GM12864 (cell line): ENCODE data around the gene SATB1.
"Not testable (repeated sequence)": the region's sequence is repeated elsewhere in the genome, so short reads cannot be mapped to it uniquely, and the experiment has no call there.

Source experiments
- DNase-seq: peaks from one replicate; pipeline ENCODE4 v3.0.0-alpha.2; 2011; ENCODE audit warnings: low read depth
- H3K4me3 ChIP-seq: 2 replicates; pipeline ENCODE4 v1.5.1; 2011; ENCODE audit warnings: mild to moderate bottlenecking, low read depth, low read length, control low read depth
- TF ChIP-seq, protein P1 (sequence below): IDR thresholded peaks from 2 replicates; pipeline ENCODE4 v1.5.1; 2011; ENCODE audit warnings: low read depth, mild to moderate bottlenecking, moderate library complexity, low read length, control low read depth, inconsistent platforms; ENCODE audit errors: missing control alignments

The SATB1 gene

DNA sequence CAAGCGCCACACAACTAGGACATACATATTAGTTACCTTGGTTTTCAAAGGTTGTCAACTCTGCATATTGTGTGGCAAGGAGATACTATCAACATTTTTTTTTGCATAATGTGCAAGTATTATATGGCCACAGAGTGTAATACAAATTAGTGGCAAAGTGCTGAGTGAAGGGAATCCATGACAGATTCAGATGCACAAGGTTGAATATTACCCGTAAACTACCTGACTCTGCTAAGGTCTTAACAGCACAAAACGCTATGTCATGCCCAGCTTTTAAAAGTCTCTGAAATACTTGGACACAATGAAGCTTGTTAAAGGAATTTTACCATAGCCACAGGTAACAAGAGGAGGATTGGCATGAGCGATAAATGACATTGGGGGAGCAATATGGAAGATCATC, 79.0 kb downstream of the SATB1 start:
- no peak overlapping the region for H3K4me3 ChIP-seq
- DNase-seq = no peak
- TF ChIP-seq, protein P1, sequence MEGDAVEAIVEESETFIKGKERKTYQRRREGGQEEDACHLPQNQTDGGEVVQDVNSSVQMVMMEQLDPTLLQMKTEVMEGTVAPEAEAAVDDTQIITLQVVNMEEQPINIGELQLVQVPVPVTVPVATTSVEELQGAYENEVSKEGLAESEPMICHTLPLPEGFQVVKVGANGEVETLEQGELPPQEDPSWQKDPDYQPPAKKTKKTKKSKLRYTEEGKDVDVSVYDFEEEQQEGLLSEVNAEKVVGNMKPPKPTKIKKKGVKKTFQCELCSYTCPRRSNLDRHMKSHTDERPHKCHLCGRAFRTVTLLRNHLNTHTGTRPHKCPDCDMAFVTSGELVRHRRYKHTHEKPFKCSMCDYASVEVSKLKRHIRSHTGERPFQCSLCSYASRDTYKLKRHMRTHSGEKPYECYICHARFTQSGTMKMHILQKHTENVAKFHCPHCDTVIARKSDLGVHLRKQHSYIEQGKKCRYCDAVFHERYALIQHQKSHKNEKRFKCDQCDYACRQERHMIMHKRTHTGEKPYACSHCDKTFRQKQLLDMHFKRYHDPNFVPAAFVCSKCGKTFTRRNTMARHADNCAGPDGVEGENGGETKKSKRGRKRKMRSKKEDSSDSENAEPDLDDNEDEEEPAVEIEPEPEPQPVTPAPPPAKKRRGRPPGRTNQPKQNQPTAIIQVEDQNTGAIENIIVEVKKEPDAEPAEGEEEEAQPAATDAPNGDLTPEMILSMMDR = no peak

DNA sequence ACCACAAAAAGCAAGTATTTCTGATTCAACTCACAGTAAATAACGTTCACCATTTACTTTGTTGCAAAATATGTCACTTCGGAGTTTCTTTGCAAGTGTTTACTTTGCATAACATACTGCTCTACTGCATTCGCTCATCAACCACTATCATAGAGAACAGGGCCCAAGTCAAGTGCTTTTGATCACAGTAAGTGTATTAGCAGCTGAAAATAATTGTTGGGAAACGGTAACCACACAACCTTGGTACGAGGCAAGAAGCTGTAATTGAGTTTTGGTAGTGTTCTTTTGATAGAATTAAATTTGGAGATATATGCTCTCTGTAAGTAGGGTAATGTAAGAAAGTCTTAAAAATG, 80.1 kb downstream of the SATB1 start:
- TF ChIP-seq, protein P1 = no peak
- no peak for DNase-seq
- no peak overlapping the region for H3K4me3 ChIP-seq

DNA sequence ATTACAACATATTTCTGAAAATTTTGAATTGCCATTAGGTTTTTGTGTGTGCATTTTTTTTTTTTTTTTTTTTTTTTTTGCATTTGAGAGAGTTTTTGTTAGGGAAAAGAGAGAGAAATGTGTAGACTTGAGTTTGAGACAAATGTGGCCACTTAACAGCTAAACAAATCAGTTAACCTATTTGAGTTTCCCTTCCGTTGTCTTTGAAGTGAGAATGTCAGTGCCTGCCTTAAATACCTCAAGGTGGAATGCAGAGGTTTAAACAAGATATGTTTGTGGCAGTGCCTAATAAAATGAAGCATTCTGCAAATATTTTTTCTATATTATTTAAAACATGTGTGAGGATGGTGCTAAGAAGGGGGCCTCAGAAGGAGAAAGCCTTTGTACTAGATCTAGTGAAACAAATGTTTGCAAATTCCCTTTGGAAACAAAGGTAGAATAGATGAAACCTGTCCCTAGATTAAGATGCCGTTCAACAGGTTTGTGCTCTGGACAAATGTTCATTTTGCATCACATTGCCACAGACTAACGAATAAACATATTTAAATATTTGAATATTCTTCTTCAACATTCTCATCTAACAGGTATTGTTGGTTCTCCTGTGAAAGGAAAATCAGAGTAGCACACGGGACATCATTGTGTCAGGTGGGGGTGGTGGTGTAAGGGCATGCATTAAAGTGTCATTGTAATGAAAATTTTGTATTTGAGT, 80.7 kb downstream of the SATB1 start:
- TF ChIP-seq, protein P1 = no peak
- DNase-seq = no peak
- no peak overlapping the region for H3K4me3 ChIP-seq

DNA sequence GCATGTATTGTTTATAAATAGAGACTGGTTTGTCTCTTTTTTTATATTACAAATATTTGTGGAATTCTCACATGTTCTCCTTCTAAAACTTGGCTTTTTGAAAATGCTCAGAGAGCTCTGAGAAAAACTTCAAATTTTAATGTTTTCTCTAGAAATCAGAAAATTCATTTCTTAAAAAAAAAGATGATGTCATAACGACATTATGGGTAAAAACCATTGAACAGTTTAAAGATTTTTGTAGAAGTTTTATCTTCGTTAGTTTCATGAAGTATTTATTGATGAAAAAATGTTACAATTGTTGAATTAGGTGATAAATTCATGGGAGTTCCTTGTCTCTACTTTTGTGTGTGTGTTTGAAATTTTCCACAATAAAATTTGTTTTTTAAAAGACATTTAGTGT, 81.3 kb downstream of the SATB1 start:
- TF ChIP-seq, protein P1 = no peak
- no peak overlapping the region for H3K4me3 ChIP-seq
- DNase-seq = no peak

DNA sequence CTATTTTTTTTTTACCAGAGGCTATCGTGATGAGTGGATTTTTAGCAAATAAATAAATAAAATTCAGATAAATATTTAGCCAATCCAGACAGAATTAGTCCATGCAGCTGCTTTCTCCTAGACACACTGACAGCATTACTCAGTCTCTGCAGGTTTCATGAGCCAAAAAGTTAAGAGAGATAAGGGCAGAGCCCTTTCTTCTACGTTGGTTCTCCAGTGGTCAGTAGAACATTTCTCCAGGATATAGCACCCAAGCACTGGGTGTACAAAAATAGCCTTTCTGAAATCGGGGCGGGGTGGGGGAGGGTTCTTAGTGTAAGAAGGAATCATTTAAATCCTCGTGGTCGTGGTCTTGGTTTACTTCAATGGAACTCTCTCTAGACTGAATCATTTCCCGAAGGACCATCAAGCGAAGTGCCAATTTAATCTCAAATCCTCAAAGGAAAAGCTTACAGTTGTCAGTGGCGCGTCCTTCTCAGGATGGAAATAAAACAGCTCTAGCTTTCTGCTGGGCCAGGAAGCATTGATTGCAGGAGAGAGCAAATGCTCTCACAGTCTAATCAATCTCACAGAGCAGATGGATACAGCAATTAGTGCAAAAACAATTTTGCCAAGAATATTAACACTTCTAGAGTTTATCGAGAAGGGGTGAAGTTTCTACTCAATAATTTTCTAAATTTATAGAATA, 86.2 kb downstream of the SATB1 start:
- TF ChIP-seq, protein P1 = no peak
- DNase-seq = no peak
- H3K4me3 ChIP-seq = no peak overlapping the region

DNA sequence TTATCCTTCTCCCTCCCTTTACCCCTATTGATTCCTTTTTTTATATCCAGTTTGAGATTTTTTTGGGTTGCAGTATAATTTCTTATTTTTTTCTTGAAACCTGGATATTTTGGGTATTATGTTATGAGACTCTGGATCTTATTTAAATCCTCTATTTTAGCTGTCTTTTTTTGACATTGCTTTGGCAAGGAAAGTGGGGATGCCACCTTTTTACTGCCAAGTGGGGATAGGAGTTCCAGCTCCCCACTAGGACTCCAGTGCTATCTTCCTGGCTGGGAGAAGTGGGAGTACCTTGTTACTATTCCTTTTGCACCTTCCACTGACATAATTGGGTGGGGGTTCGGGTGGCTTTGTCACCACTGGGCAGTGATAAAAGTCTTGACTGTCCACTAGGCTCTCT, 87.9 kb downstream of the SATB1 start:
- no peak overlapping the region for H3K4me3 ChIP-seq
- TF ChIP-seq, protein P1 = no peak
- DNase-seq = no peak

DNA sequence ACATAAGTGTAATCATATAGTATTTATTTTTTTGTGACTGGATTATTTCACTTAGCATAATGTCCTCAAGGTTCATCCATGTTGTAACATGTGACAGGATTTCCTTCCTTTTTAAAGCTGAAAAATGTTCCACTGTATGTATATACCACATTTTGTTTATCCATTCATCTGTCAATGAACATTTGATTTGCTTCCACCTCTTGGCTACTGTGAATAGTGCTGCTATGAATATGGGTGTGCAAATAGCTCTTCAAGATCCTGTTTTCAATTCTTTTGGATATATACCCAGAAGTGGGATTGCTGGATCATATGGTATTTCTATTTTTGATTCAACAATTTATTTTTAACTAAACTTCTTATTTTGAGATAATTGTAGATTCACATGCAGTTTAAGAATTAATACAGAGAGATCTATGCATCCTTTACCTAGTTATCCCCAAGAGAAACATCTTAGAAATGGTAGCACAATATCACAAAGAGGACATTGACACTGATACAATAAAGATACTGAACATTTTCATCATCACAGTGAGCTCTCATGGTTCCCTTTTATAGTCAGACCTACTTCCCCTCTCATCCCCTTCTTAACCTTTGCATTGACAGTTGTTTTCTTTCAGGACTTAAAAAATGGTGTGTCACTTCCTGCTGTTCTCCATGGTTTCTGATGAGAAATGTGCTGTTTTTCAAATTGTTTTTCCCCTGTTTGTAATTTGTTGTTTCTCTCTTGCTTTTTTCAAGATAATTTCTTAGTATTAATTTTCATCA, 90.1 kb downstream of the SATB1 start:
- no peak for DNase-seq
- TF ChIP-seq, protein P1 = no peak
- no peak overlapping the region for H3K4me3 ChIP-seq

DNA sequence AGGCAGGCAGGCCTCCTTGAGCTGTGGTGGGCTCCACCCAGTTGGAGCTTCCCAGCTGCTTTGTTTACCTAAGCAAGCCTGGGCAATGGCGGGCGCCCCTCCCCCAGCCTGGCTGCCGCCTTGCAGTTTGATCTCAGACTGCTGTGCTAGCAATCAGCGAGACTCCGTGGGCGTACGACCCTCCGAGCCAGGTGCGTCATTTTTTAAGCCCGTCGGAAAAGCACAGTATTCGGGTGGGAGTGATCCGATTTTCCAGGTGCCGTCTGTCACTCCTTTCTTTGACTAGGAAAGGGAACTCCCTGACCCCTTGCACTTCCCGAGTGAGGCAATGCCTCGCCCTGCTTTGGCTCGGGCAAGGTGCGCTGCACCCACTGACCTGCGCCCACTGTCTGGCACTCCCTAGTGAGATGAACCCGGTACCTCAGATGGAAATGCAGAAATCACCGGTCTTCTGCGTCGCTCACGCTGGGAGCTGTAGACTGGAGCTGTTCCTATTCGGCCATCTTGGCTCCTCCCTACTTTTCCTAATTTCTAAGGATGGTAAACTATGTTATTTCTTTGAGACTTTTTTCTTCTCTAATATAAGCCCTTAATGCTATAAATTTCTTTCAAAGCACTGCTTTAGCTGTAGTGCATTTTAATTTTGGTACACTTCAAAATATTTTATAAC, 94.2 kb downstream of the SATB1 start:
- H3K4me3 ChIP-seq, DNase-seq: not testable (repeated sequence)
